ENCODE measurements around the gene PDCD1LG2. TPM values are rescaled to one million over a fixed set of nuclear protein-coding genes. Genes with fewer than 3 reads are reported as not detected.

Gene PDCD1LG2
- total RNA-seq, 6 experiments from 2014 or later, result 0.49 to 2.4 (median 1.1) TPM

- no peaks in the 10 kb centered on the region for H3K27me3 ChIP-seq
- ATAC-seq, result no peak
- DNase-seq, result no peak
- WGBS (ENCODE audit: insufficient coverage, low coverage, low lambda C conversion rate, missing lambda C conversion rate), result 41% methylated on average over 2 of the region's 2 CpGs
- no peaks in the 10 kb centered on the region for H3K36me3 ChIP-seq
- H3K4me1 ChIP-seq, result no peaks in the 10 kb centered on the region
- no peak overlapping the region for H3K27ac ChIP-seq
- no peaks in the 10 kb centered on the region for H3K9me3 ChIP-seq
- intact Hi-C loops (cut with DNase I), result no loop called here
- H3K4me3 ChIP-seq, result no peak overlapping the region
- no peak for TF ChIP-seq POLR2A (IDR thresholded peaks at IDR 0.05)
- no peak for TF ChIP-seq CTCF (IDR thresholded peaks at IDR 0.05)
Measured at GRCh38 chr9:5543875-5544702, 33.8 kb downstream of the PDCD1LG2 start.

- no peak for ATAC-seq
- TF ChIP-seq POLR2A (IDR thresholded peaks at IDR 0.05), result no peak
- no peak for TF ChIP-seq CTCF (IDR thresholded peaks at IDR 0.05)
- WGBS (ENCODE audit: insufficient coverage, low coverage, low lambda C conversion rate, missing lambda C conversion rate), result 67% methylated on average over 4 of the region's 4 CpGs
- no peaks in the 10 kb centered on the region for H3K36me3 ChIP-seq
- H3K4me1 ChIP-seq, result no peaks in the 10 kb centered on the region
- no peak overlapping the region for H3K27ac ChIP-seq
- H3K27me3 ChIP-seq, result no peaks in the 10 kb centered on the region
- no peak overlapping the region for H3K4me3 ChIP-seq
- DNase-seq, result no peak
- intact Hi-C loops (cut with DNase I), result no loop called here
- H3K9me3 ChIP-seq, result no peaks in the 10 kb centered on the region
Measured at GRCh38 chr9:5549658-5550650, 39.6 kb downstream of the PDCD1LG2 start.

GRCh38 chr9:5551368-5552150 is 41.2 kb downstream of the PDCD1LG2 start:
- intact Hi-C loops (cut with DNase I), result no loop called here
- WGBS (ENCODE audit: insufficient coverage, low coverage, low lambda C conversion rate, missing lambda C conversion rate), result 75% methylated on average over 3 of the region's 4 CpGs
- Histone ChIP-seq H3K9me3 (no peaks in the 10 kb centered on the region), H3K4me1 (no peaks in the 10 kb centered on the region), H3K4me3 (no peak overlapping the region), H3K27me3 (no peaks in the 10 kb centered on the region), H3K36me3 (no peaks in the 10 kb centered on the region), H3K27ac (no peak overlapping the region)
- TF ChIP-seq CTCF (IDR thresholded peaks at IDR 0.05) (no peak), POLR2A (IDR thresholded peaks at IDR 0.05) (no peak)
- DNase-seq, result no peak
- no peak for ATAC-seq

- Histone ChIP-seq H3K9me3 (no peaks in the 10 kb centered on the region), H3K4me3 (no peak overlapping the region), H3K27ac (no peak overlapping the region), H3K27me3 (no peaks in the 10 kb centered on the region), H3K36me3 (no peaks in the 10 kb centered on the region), H3K4me1 (no peaks in the 10 kb centered on the region)
- TF ChIP-seq POLR2A (IDR thresholded peaks at IDR 0.05) (no peak), CTCF (IDR thresholded peaks at IDR 0.05) (no peak)
- intact Hi-C loops (cut with DNase I), result no loop called here
- ATAC-seq (no peak), DNase-seq (no peak)
- 78% methylated on average over 3 of the region's 3 CpGs for WGBS (ENCODE audit: insufficient coverage, low coverage, low lambda C conversion rate, missing lambda C conversion rate)
Measured at GRCh38 chr9:5552301-5552700, 42.0 kb downstream of the PDCD1LG2 start.

Measured in right lobe of liver (tissue), 6 donors.